ENCODE data around the gene GBP3. TPM values are rescaled to one million over a fixed set of nuclear protein-coding genes. Genes with fewer than 3 reads are reported as not detected.

The GBP3 gene
- total and polyA plus RNA-seq, 2 of the 8 experiments (the other 6 are each of a cell fraction or from before 2014, with no cell fraction given) = not detected

DNA sequence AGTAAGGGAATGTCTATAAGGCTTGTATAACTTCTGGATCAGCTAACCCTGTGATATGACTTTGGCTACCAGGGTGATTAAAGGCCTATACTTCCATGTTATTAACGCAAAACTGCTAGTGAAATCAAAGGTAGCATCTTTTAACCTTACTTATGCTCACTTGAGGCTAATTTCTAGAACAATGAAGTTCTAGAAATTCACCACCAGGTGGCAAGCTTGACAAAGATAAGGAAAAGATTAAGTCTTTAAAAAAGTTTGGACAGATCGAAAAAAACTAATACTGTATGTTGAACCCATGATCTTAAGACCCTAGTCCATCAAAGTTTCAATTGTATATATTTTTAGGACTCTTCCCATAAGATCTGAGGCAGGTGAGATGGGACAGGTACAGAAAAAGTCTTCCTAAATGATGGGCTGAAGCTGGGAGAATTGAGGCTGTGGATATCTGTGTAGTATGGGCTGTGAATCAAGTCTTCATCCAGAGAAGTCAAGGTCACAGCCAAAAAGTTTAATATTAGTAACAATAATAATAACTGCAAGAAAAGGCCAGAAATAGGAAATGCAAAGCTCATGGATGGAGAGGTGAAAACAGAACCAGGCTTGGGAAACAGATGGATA, 49.0 kb downstream of the GBP3 start:
- Histone ChIP-seq H3K4ac (replicated peaks; ENCODE audit: insufficient read length, low read depth, low read length) (no peak overlapping the region), H3K79me1 (ENCODE audit: low read depth, low read length) (peaks cover 2% of the 10 kb centered on the region; the same call in 1 of the 2 replicates), H2BK12ac (ENCODE audit: low read depth, low read length) (no peak overlapping the region), H4K8ac (ENCODE audit: extremely low read depth, insufficient read depth, low read length) (no peak overlapping the region), H3K23ac (ENCODE audit: insufficient read length) (no peak overlapping the region), H3K23me2 (ENCODE audit: low read depth, low read length) (no peaks in the 10 kb centered on the region), H3K56ac (replicated peaks; ENCODE audit: insufficient read length, low read depth, low read length) (no peak overlapping the region), H3K27ac (ENCODE audit: low read depth, low read length) (no peak overlapping the region), H3K27me3 (replicated peaks in 1 of 4; ENCODE audit: control insufficient read depth in 3 of 4, extremely low read depth in 1 of 4, insufficient read depth in 3 of 4, low read length in 3 of 4) (no peaks in the 10 kb centered on the region), H3K4me2 (ENCODE audit: insufficient read depth in 1 of 2, low read depth in 2 of 2, low read length in 2 of 2) (no peak overlapping the region), H2BK120ac (replicated peaks; ENCODE audit: low read depth, low read length) (no peak overlapping the region), H3K79me2 (ENCODE audit: control insufficient read depth in 1 of 2, insufficient read depth in 2 of 2, low read length in 2 of 2) (peaks cover 3 to 17% of the 10 kb centered on the region in 2 experiments; a peak in 2 of 4 replicates), H3K14ac (ENCODE audit: insufficient read length) (no peak overlapping the region), H3K9ac (replicated peaks in 1 of 4; ENCODE audit: extremely low read depth in 1 of 4, low read depth in 3 of 4, low read length in 3 of 4) (no peak overlapping the region), H2BK15ac (ENCODE audit: low read length) (no peak overlapping the region), H2BK20ac (ENCODE audit: low read length) (no peak overlapping the region), H4K5ac (ENCODE audit: insufficient read length, low read depth, low read length) (no peak overlapping the region), H2AK5ac (ENCODE audit: low read depth, low read length) (no peak overlapping the region), H2BK5ac (ENCODE audit: low read depth, low read length) (no peak overlapping the region), H3K18ac (ENCODE audit: extremely low read depth, low read length) (no peak overlapping the region), H4K91ac (replicated peaks; ENCODE audit: insufficient read length, low read length) (no peak overlapping the region), H4K20me1 (replicated peaks in 1 of 2; ENCODE audit: control insufficient read depth in 1 of 2, insufficient read depth in 2 of 2, low read length in 2 of 2) (peaks cover 0 to 9% of the 10 kb centered on the region in 2 experiments), H3K4me3 (ENCODE audit: extremely low read depth in 1 of 4, insufficient read depth in 2 of 4, low read depth in 3 of 4, low read length in 4 of 4) (no peak overlapping the region), H2AFZ (ENCODE audit: low read length) (no peak overlapping the region), H3K9me3 (ENCODE audit: insufficient read depth in 2 of 2, low read depth in 1 of 2, low read length in 1 of 2) (no peaks in the 10 kb centered on the region), H3K36me3 (ENCODE audit: control insufficient read depth in 2 of 4, insufficient read depth in 4 of 4, low read length in 3 of 4) (peaks cover 0 to under 1% (median under 1%) of the 10 kb centered on the region in 4 experiments; a peak in 2 of 8 replicates), H3K4me1 (replicated peaks in 1 of 4; ENCODE audit: control insufficient read depth in 3 of 4, insufficient read depth in 4 of 4, low read length in 3 of 4) (no peaks in the 10 kb centered on the region)
- POLR2A ChIA-PET (ENCODE audit: partially characterized antibody) = no interaction called here
- CTCF ChIA-PET (ENCODE audit: partially characterized antibody) = interaction anchor here (0.6 to 5.8 kb wide), 25 partner anchors 11 to 1827 kb away, joined by 3 to 63 read pairs (median 4); no protein-coding TSS in a partner anchor
- TF ChIP-seq RAD21 (IDR thresholded peaks at IDR 0.05 in 1 of 2, conservative IDR thresholded peaks at IDR 0.05 in 1 of 2; ENCODE audit: low read depth in 2 of 2, low read length in 2 of 2) = peak; percentile 50 to 53
- peak in 2 of 3 experiments; percentile 22 to 37; a peak in 2 of 4 replicates for TF ChIP-seq CTCF (IDR thresholded peaks at IDR 0.05; ENCODE audit: control extremely low read depth in 1 of 3, insufficient read depth in 1 of 3, low read depth in 1 of 3, low read length in 3 of 3)
- no peak for TF ChIP-seq ZNF274 (IDR thresholded peaks at IDR 0.05; ENCODE audit: borderline replicate concordance, extremely low read depth, low read length)
- no peak for DNase-seq (ENCODE audit: low read depth in 1 of 2, low spot score in 2 of 2)
- FAIRE-seq = no peak
- WGBS, 2 experiments (ENCODE audit: extremely low coverage in 1 of 2, insufficient coverage in 1 of 2, insufficient read length in 1 of 2, insufficient replicate concordance in 2 of 2, low coverage in 1 of 2, low lambda C conversion rate in 2 of 2, missing lambda C conversion rate in 1 of 2) = 68% methylated on average over 2 of the region's 2 CpGs; no CpG with 5 or more reads in 1 of the 2 experiments
